GM15510 (cell line): ENCODE results near the gene C2CD2L.

Source experiments
- POLR2A ChIP-seq: IDR thresholded peaks from 3 replicates; pipeline ENCODE4 v1.6.1; 2011; ENCODE audit warnings: borderline replicate concordance; ENCODE audit not compliant: insufficient read length; ENCODE audit errors: extremely low read depth

Gene C2CD2L

DNA sequence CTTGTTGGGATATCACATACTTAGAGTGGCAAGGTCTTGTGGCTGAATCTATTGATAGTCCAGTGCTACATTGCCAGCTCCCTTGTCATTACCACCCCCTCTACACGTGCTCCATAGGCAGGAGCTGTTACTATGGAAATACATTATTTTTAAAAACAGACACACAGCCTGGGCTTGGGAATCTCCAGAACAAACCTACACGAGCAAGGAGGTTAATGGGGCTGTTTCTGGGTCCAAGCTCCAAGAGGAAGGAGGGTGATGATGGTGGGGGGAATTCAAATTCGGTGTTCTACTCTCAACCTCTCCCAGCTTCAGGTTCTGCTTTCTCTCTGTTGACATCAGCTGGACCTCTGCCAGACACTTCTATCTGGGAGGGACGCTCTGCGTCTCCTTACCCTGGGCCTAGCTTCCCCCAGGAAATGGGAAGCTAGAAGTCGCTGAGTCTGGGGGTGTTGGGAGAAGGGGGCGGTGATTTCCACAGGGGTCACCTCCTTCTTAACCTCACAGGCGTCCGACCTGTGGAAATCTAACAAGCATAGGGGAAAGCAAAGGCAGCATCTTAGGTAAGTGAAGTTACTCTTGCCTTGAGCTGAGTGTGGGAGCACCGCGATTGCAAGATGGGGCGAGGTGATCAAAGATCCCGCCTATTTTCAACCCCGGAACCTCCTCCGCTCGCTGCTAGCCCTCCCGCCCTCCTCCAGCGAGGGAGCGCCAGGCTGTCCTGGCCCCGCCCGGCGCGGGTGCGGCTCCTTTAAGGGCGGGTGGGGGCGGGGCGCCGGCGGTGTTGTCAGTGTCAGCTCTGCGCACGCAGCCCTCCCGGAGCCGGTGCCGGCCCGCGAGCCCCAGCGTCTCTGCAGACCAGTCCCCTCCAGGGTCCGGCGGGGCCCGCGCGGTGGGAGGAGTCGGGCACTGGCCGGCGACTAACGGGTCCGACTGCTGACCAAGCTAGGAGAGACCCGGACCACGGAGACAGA lies at the start of gene C2CD2L:
Gene C2CD2L, plus strand, starts transcription at position 781 of the 974 bp plus-strand sequence. CDS start 398 bp downstream, outside the sequence.
- TF ChIP-seq POLR2A, result peak; percentile 76

DNA sequence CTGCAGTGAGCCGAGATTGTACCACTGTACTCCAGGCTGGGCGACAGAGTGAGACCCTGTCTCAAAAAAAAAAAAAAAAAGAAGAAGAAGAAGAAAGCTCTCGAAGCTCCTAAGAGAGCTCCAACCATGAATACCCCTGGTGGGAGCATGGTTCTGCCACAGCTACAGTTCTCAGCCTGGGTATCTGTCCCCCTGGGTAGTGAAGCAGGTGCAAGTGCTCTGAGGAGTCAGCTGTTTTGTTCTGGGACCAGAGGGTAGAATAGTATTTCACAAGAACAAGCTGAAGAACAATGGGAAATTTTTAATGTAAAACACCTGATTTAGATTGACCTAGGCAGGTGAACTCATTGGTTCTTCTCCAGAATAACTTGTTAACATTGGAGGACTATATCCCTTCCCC lies 45.9 kb upstream of the C2CD2L start:
- TF ChIP-seq POLR2A, result no peak

DNA sequence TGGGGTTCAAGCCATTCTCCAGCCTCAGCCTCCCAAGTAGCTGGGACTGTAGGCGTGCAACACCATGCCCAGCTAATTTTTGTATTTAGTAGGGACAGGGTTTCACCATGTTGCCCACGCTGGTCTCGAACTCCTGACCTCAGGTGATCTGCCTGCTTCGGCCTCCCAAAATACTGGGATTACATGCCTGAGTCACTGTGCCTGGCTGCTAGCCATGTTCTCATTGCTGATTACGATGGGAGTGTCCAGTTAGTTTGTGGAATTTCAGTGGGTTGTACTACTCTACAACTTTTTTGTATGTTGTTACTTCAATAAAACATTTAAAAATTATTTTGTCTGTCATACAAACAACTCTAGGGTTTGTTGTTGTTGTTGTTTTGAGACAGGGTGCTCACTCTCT lies 44.4 kb upstream of the C2CD2L start:
- no peak for TF ChIP-seq POLR2A

DNA sequence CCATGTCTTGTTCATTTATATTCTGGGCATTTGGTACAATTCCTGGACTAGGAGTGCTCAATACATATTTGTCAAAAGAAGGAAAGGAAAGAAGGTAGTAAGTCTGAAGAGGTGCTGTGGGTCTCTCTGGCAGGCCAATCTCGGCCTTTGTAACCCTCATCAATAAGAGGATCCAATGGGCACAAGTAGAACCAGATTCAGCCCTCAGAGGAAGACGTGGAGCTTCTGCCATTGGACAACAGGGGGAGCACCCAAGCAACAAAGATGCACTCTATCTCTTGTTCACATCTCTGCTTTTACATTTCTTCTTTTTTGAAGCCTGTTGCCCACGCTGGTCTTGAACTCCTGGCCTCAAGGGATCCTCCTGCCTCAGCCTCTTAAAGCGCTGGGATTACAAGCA lies 41.8 kb upstream of the C2CD2L start:
- TF ChIP-seq POLR2A, result no peak

GRCh38 chr11:119067371-119068222 lies 39.5 kb upstream of the C2CD2L start, which contains the start of gene VPS11:
TSS of gene VPS11 (plus strand) at chr11:119067818. CDS start at chr11:119067824, 6 bp downstream.
- peak; percentile 81 for TF ChIP-seq POLR2A

DNA sequence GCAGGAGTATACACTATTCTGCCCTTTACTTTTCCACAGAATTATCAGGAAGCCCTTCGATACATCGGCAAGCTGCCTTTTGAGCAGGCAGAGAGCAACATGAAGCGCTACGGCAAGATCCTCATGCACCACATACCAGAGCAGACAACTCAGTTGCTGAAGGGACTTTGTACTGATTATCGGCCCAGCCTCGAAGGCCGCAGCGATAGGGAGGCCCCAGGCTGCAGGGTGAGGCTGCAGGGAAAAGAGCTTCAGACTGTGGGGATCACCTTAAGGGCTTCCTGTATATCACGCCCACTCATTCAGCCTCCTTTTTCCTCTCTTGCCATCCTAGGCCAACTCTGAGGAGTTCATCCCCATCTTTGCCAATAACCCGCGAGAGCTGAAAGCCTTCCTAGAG lies 29.3 kb upstream of the C2CD2L start:
- TF ChIP-seq POLR2A, result no peak

DNA sequence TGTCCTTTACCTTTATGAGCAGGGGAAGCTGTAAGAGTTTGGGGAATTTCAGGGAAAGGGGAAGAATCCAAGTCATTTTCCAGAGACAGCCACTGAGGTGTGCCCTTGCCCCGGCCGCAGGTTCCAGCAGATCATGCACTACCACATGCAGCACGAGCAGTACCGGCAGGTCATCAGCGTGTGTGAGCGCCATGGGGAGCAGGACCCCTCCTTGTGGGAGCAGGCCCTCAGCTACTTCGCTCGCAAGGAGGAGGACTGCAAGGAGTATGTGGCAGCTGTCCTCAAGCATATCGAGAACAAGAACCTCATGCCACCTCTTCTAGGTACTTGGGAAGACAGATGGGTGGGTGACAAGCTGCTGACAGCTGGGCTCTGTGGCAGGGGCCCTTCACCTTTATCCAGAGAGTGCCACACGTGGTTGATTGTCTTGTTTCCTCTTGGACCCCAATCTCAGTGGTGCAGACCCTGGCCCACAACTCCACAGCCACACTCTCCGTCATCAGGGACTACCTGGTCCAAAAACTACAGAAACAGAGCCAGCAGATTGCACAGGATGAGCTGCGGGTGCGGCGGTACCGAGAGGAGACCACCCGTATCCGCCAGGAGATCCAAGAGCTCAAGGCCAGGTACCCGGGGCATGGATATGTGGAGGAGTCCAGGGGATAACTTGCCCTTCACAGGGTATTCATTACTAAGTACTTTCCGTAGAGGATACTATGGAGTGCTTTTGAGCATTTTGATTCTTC lies 28.3 kb upstream of the C2CD2L start:
- TF ChIP-seq POLR2A, result no peak

DNA sequence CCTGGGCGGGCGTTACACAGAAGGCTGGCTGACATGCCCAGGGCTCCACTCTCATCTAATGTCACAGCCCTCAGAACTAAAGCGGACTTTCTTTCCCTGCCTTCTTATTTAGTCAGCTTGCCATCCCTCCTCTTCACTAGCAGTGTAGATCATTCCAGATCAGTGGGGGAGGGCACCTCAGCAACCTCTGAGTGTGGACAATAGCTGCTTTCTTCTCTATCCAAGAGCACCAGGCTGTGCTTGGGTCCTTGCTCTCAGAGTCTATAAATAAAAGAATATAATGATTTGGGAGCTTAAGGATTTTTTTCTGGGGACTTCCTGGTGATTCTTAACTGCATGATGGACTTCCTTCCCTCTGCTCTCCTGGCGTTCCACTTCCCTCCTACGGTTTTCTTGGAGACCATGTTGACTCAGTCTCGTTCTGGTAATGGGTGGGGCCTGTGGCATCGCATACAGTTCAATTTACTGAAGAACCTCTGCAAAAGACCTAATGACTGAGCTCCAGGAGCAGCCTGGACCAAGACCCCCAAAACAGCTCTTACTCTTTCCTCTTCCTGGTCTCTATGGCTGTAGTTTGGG lies 25.4 kb upstream of the C2CD2L start:
- no peak for TF ChIP-seq POLR2A

DNA sequence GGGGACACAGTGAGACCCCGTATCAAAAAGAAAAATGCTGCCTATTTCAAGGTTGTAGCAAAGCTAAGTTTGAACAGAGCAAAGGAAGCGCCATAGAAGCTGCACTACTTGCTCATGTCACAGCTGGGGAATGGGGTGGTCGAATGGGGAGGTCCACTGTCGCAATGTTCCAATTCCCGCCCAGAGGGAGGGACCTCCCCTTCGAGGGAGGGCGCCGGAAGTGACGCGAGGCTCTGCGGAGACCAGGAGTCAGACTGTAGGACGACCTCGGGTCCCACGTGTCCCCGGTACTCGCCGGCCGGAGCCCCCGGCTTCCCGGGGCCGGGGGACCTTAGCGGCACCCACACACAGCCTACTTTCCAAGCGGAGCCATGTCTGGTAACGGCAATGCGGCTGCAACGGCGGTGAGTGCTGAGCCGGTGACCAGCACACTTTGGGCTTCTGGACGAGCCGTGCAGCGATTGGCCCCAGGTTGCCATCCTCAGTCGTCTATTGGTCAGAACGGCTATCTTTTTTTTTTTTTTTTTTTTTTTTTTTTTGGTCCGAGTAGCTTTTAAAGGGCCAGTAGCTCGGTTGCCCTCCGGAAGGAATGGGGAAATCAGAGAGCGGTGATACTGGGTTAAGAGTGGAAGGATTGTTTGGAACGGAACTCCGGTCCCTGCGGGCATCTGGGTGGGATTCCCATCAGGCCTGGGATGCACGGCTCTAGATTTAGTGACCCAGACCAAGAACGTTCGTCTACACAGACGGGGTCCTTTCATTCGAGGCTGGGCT lies 22.3 kb upstream of the C2CD2L start, which contains the start of gene HMBS:
Gene HMBS, plus strand, starts transcription at position 219 of the 774 bp plus-strand sequence. Its CDS starts 153 bp downstream, at position 372.
- peak; percentile 86 for TF ChIP-seq POLR2A

- no peak for TF ChIP-seq POLR2A
Observed at GRCh38 chr11:119085437-119085847, 21.7 kb upstream of the C2CD2L start.

- TF ChIP-seq POLR2A, result no peak
Observed at GRCh38 chr11:119087123-119087522, 20.0 kb upstream of the C2CD2L start.

GRCh38 chr11:119087747-119088241 lies 19.4 kb upstream of the C2CD2L start:
- TF ChIP-seq POLR2A, result no peak

GRCh38 chr11:119088406-119088805 lies 18.7 kb upstream of the C2CD2L start:
- no peak for TF ChIP-seq POLR2A

DNA sequence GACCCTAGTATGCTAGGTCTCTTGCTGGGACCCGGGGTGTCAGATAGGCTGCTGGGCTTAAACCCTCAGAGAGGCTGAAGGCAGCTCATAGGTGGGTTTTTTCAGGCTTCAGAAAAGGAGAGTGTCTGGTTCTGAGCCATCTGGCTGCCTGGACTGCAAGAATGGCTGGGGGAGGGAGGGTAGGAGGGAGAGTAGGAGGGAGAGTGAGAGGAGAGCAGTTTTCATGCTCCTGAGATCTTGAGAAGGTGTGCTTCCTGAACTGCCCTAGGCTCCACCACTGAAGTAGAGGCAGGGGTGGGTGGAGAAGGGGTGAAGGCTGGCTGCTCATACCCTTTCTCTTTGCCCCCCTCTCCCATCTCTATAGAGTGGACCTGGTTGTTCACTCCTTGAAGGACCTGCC lies 17.8 kb upstream of the C2CD2L start:
- TF ChIP-seq POLR2A, result no peak

DNA sequence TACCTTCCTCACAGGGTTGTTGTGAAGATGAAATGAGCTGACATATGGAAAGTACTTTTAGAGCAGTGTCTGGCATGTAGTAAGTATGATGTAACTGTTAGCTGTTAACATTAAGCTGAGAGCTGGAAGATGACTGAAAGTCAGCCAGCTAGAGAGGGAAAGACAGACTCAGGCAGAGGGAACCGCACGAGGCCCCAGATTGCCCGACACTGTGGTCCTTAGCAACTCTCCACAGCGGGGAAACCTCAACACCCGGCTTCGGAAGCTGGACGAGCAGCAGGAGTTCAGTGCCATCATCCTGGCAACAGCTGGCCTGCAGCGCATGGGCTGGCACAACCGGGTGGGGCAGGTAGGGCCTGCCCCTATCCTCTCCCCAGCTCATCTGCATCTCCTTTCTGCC lies 16.0 kb upstream of the C2CD2L start:
- no peak for TF ChIP-seq POLR2A
